NCI-H2227 (cell line): ENCODE measurements around the gene EBI3.
"Not testable (repeated sequence)": the region's sequence is repeated elsewhere in the genome, so short reads cannot be mapped to it uniquely, and the experiment has no call there.

Experiments used
- DNase-seq: peaks from one replicate; lab custom pipeline; 2025; ENCODE audit not compliant: unreplicated experiment; lab: John Stamatoyannopoulos, UW

The EBI3 gene

DNA sequence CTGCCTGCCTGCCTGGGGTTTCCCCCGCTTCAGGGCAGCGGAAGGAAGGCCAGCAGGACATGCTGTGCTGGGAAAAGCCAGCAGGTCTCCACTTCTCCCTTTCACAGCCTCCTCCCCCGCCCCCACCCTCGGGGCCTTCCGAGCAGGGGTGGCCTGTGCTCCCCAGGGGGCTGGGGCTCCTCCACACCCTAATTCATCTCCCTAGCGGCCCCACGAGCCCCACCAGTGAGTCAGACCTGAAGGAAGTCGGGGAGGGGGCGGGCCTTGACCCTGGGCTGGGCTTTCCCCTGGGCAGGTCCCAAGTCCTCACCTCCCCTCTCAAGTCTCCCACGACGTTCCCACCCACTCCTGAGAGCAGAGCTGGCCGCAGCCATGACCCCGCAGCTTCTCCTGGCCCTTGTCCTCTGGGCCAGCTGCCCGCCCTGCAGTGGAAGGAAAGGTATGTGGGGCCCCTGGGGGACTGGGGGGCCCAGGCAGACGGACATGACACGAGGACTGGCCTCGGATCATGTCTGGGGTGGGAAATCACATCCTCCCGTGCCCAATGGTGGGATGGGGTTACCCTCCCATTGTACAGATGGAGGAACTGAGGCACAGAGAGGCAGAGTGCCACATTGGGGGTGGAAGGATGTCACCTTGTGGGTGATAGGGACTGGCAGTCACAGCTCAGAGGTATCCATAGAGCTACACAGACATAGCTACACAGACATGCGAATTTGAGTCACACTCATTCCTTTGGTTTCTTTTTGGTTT is at the start of gene EBI3:
Gene EBI3 (plus strand): TSS at position 345 of the 753 bp plus-strand sequence. CDS start 28 bp downstream, at position 373.
- DNase-seq = no peak

DNA sequence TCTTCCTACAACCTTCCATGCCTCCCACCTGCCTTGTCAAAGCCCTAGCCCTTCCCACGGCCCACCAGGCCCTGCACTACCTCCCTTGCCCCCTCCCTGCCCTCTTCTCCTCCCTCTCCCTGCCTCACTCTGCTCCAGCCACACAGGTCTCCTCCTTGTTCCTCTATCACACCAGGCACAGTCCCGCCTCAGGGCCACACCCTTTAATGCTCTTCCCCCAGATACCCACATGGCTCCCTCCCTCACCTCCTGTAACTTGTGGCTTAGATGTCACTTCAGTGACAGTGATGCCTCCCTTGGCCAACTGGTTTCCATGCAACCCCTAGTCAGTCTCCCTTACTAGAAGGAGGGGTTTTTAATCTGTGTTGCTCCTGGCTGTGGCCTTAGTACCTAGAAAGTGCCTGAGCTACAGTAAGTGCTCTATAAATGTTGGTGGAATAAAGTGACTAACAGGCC is 48.2 kb upstream of the EBI3 start:
- DNase-seq = no peak

DNA sequence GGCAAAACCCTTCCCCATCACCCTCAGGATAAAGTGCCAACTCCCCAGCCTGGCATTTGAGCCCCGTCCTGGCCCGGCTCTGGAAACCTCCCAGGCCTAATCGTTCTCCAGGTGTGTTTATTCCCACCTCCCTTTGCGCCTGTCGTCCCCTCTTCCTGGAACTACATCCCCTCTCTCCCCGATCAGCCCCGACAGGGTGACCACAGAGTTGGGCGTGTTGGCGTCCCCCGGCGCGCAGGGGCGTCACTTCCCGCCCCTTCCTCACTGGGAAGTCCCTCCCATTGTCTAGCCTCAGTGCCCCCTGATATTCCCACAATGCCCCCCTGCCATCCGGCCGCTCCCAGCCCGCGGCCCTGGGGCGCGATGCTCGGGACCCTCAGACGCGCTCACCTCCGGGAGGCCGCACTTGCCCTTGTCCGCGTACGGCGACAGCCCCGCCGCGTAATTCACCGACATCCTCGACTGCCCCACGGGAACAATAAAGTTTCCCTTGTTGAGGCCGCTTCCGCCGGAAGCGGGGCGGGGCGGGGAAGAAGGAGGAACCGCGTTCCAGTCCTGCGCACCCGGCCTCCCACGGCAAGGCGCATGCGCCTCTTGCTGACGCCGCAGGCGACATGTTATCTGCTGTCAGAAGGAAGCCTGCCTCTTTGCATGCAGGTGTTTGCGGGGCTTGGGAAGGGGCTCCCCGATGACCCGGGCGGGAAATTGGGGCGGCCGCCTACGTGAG is 47.1 kb upstream of the EBI3 start, which contains the start of the genes ANKRD24 and SIRT6:
Gene ANKRD24 (plus strand): TSS at position 606 of the 727 bp plus-strand sequence. CDS start 3,737 bp downstream, outside the sequence.
Gene SIRT6 (minus strand): TSS at position 480 of the 727 bp plus-strand sequence. CDS start 24 bp downstream, at position 456.
- DNase-seq = peak; percentile 95

DNA sequence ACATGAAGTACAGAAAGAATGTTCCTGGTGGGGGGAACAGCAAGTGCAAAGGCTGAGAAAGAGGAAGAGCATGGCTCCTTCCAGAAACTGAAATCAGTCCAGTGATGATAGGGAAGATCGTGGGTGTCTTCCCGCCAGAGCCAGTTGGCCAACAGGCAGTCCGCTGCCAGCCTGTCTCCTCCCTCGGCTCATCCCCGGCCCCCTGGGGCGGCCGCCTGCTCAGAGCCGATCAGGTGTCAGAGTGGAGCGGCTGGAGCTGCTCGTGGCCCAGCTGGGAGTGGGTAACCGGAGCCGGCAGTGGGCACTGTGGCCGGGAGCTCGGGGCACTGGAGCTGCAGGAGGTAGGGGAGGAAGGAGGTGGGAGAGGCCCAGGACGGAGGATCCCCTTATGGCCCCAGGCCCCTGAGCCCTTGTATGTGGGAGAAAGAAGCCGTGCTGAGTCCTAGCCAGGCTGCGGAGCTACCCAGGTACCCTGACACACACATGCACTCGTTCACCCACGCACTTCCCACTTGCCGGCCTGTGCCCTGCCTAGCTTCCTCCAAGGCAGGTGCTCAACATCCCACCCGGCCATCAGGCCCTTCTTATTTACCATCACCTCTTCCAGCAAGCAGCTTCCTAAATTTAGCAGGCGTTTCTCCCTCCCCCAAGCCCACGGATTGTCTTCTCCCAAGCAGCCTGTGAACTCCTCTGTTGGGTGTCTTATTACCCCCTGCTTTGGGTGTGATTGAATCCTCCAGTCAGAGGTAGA is 45.2 kb upstream of the EBI3 start:
- peak; percentile 18 for DNase-seq

DNA sequence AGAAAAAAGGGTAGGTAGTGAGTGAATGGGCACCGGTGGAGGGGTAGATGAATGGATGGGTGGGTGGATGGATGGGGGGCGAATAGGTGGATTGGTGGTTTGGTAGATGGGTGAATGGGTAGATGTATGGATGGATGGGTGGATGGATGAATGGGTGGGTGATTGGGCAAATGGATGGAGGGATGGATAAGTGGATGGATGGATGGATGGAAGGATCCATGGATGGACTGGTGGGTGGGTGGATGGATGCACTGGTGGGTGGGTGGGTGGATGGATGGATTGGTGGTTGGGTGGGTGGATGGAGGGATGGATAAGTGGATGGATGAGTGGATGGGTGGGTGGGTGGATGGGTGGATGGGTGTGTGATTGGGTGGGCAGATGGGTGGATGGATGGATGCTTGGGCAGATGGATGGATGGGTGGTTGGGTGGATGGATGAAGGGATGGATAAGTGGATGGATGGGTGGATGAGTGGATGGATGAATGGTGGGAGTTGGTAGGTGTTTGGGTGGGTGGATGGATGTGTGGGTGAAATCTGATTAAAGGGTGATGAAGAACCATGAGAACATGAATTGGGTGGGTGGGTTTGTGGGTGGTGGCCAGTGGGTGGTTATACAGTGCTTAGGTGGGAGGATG is 44.5 kb upstream of the EBI3 start:
- no peak for DNase-seq

DNA sequence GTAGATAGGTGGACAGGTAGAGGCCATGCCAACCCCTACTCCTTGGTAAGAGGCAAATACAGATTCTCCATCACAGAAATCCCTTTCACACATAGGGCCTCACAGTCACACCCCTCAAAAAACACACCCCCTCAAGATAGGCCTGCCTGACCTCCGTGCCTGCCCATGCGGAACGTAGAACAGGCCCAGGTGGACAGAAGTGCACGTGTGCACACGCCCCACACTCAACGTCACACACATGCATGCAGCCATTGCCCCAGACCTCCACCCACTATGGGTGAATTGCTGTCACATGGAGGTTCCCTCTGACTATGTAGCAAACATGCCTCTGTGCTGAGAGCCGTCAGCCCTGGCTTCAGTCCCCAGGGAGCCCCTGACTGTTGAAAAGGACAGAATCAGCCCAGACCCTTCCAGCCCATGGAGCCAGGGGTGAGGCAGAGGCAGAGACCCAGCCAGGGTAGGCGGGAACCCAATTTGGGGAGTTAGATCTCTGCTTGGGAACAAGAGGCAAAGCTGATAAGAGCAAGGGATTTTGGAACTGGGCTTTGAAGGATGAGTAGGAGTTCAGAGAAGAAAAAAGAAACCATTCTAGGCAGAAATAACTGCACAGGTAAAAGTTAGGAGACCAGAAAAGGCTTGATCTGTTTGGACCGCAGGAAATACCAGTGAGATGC is 43.8 kb upstream of the EBI3 start:
- DNase-seq = no peak

DNA sequence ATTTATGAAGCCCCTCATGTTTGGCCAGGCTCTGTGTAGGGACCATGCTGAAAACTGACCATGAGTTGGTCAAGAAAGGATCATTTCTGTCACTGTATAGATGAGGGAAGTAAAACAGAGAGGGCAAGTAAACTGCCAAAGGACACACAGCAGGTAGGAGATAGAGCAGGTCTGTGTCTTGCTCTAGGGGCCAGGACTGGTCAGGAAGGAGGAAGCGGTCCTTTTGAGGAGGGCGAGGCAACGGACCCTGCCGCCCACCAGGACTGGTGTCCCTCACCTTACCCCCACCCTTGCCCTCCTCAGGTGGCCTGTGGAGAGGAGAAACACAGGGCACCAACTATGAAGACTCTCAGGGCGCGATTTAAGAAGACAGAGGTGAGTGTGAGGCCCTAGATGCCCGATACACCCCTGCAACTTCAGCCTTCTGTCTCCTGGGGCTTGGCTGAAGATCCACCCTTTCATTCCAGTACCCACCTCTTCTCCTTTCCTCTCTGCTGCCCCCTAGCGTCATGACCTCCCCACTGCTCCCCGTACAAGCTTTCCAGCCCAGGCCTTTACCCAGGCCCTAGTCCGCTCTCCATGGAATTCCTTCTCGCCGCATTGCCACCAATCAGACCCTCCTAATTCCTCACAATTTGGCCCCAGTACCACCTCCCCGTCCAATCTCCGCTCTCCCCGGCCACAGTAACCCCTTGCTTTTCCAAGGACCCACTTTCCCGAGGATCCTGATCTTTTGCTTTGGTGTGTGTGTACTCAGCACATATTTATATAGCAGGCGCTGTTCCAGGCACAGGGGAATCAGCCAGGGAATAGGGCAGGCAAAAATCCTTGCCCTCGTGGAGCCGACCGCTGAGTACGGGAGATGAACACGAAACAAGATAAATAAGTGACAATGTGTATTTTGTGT is 43.0 kb upstream of the EBI3 start:
- DNase-seq = peak; percentile 43

DNA sequence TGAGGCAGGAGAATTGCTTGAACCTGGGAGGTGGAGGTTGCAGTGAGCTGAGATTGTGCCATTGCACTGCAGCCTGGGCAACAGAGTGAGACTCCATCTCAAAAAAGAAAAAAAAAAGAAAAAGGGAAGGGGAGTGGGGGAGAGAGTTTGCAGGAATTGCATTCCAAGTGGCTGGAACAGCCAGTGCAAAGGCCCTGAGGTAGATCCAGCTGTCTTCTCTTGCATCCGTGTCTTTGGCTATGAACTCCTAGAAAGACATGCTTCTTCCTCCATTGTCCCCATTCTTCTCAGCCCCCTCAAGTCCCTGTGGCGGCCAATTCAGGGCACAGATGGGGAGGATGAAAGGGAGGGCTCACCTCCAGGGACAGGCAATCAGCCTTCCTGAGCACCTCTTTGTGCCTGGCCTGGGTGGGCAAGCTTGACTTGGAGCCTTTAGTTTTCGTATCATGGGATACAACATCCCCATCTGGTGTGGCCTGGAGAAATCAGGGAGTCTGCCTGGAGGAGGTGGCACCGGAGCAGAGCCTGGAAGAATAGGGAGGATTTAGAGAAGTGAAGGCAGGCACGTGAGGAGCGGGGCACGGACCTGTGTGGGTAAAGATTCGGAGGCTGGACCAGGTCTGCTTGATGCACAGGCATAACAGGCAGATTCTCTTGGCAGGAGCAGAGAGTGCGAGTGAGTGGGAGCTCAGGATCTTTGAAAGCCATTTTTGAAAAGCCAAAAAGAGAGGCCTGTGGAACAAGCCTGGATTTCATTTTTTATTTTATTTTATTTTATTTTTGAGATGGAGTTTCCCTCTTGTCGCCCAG is 41.8 kb upstream of the EBI3 start:
- DNase-seq = no peak

DNA sequence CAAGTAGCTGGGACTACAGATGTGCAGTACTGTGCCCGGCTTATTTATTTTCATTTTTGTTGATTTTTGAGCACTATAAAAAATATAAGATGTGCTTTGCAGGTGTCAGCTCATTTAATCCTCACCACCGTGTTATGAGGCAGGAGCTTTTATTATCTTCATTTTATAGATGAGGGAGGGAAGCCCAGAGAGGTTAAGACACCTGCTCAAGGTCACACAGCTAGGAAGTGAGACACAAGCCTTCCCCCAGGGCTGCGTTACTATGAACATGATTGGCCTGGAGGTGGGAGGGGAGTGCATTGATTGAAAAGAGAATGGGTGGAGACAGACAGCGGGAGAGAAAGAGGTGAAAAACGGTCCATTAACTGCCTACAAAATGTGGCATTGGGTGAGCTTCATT is 39.7 kb upstream of the EBI3 start:
- no peak for DNase-seq

DNA sequence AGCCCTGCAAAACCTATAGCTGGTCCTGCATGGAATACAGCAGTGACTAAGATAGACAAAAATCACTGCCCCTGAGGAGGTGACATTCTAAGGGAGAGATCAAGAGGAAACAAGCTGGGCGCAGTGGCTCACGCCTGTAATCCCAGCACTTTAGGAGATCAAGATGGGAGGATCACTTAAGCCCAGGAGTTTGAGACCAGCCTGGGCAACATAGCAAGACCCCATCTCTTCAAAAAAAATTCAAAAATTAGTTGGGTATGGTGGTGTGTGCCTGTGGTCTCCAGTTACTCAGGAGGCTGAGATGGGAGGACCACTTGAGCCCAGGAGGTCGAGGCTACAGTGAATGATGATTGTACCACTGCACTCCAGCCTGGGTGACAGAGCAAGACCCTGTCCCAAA is 36.8 kb upstream of the EBI3 start:
- not testable (repeated sequence) for DNase-seq

DNA sequence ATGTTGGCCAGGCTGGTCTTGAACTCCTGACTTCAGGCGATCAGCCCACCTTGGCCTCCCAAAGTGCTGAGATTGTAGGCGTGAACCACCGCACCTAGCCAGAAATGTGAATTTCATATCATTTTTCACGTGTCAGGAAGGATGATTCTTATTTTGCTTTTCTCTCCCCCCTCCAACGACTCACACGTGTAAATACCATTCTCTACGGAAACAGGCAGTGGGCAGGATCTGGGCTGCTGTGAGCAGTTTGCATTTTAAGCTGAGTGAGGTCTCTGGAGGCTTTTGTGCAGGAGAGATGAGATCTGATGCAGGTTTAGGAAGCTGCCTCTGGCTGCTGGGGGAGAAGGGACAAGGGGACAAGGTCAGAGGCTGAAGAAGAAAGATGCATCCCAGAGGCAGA is 35.0 kb upstream of the EBI3 start:
- DNase-seq = no peak

DNA sequence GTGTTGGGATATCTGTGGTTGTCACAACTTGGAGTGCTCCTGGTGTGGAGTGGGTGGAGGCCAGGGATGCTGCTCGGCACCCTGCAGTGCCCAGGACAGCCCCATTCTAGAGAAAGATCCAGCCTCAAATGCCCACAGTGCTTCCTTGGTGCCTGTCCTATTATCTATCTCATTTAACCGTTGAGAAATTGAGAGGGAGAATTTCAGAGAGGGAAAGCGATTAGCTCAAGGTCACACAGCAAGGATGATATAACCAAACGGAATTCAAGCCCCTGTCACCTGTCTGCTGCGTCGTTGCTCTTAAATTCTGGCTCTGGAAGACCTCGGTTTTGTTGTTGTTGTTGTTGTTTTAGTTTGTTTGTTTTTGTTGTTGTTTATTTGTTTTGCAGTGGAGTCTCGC is 33.3 kb upstream of the EBI3 start:
- DNase-seq = no peak

DNA sequence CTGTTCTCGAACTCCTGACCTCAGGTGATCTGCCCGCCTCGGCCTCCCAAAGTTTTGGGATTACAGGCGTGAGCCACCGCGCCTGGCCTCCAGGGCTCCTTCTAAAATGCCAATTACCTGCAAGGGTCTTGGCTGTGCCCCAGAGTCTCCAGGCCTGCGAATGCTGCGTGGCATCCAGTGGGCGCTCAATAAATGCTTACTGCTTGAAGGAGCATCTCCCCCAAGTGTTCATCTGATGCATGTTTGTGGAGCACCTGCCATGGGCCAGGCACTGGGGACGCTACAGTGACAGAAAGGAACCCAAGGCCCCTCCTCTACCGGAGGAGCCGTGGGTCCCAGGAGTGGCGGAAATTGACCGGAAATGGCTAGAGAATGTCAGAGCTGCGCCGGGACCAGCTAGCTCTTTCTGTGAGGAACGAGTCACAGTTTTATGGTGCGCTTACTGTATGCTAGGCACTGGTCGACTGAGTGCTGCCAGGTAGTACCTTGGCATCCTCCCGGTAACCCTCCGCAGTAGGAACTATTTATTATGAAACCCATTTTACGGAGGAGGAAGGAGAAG is 32.7 kb upstream of the EBI3 start:
- no peak for DNase-seq

DNA sequence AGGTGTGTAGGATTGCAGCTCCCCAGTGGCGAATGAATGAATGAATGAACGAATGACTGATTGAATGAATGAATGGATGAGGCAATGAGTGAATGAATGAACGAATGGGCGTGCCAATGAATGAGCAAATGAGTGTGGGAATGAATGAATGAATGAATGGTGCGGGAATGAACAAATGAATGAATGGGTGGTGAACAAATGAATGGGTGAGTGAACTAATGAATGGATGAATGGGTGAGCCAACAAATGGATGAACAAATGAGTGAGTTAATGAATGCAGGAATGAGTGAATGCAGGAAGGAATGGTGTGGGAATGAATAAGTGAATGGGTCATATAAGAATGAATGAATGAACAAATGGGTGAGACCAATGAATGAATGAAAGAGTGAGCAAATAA is 32.1 kb upstream of the EBI3 start:
- DNase-seq = no peak

DNA sequence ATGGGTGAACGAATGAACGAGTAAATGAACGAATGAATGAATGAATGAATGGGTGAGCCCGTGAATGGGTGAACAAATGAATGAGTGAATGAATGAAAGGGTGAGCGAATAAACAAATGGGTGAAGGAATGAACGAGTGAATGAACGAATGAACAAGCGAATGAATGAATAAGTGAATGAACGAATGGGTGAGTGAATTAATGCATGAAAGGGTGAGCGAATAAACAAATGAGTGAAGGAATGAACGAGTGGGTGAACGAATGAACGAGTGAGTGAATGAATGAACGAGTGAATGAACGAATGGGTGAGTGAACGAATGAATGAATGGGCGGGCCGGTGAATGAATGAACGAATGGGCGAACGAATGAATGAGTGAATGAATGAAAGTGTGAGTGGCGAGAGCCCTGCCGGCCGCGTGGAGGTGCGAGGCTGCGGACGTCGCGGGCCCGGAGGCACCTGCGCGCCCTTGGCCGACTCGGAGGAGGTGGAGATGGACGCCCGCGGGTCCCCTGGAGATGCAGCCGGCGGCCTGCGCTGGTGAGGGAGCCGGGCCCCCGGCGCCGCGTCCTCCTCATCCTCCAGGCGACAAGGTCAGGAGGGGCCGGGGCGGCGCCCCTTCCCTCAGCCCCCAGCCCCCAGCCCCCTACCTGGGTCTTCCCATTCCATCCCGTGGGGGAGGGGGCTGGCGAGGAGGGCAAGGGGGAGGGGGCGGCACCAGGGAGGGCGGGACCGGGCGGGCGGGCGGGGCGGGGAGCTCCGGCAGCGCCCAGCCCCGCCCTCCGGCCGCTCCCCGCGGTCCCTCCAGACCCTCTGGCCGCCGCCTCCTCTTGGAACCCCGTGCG is 31.5 kb upstream of the EBI3 start:
- peak; percentile 75 for DNase-seq

DNA sequence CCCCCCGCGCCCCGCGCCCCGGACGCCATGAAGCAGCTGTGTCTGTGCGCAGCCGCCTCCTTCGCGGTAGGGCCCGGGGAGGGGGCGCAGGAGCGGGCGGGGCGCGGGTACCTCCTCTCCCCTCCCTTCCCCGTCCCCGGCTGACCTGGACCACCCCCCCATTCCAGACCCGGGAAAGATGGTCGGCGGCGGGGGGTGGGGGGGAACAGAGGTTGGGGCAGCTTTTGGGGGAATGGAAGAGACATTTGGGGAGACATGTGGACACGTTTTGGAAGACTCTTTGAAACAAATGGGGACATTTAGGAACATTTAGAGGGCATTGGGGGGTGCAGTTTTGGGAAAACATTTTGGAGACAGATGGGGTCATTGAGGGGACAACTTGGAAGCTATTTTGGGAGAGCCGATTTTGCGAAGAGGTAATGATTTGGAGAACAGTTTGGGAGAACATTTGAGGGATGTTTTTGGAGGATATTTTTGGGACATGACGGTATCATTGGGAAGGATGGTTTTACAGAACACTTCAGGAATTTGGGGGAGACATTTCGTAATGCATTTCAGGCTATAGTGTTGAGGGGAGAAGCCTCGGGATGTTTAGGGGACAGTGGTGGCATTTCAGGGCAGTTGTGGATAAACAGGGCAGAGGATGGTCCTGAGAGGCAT is 30.7 kb upstream of the EBI3 start:
- no peak for DNase-seq
